B cell (primary cell): ENCODE results near the gene PTPRO. TPM values are rescaled to one million over a fixed set of nuclear protein-coding genes. Genes with fewer than 3 reads are reported as not detected.

Experiments used
- ATAC-seq: fragments of 200-7000 bp; cut with Tn5 transposase; one replicate; pipeline ENCODE4 v1.10.0; 2021; ENCODE audit warnings: low read depth, mild to moderate bottlenecking, moderate number of reproducible peaks, moderate library complexity
- CTCF ChIA-PET: fragments of 350-600 bp; sonication (Branson Sonifier 250); formaldehyde crosslinking; loops from one replicate; lab custom pipeline; 2021; ENCODE audit warnings: antibody characterized with exemption, inconsistent platforms; lab: Charles Lee
- POLR2A ChIA-PET: fragments of 350-600 bp; sonication (Branson Sonifier 250); formaldehyde crosslinking; loops from one replicate; lab custom pipeline; 2021; ENCODE audit warnings: antibody characterized with exemption; lab: Charles Lee
- DNase-seq: peaks from one replicate; pipeline ENCODE4 v3.0.0; 2013
- H2AFZ ChIP-seq: 2 replicates; pipeline ENCODE4 v1.6.1; 2012; ENCODE audit warnings: mild to moderate bottlenecking, low read depth, low read length; ENCODE audit not compliant: insufficient read depth, poor library complexity, severe bottlenecking
- H3K27ac ChIP-seq, 2 donors: 1 replicate in 1 of 2; 2 replicates in 1 of 2; pipeline ENCODE4 v1.5.1; 2012 to 2013; ENCODE audit warnings: low read length in 2 of 2, mild to moderate bottlenecking in 2 of 2, moderate library complexity in 1 of 2
- H3K27me3 ChIP-seq, 4 experiments: fragments of 200-600 bp in 1 of 4; sonication (generic) in 1 of 4; replicated peaks in 1 of 4; 1 replicate in 2 of 4; 2 replicates in 2 of 4; pipeline versions ENCODE4 v1.6.1 to v1.7.0; 2013 to 2016; ENCODE audit warnings: low read length in 3 of 4, mild to moderate bottlenecking in 2 of 4, mixed read lengths in 1 of 4, moderate library complexity in 1 of 4; ENCODE audit not compliant: insufficient read depth in 4 of 4, control insufficient read depth in 3 of 4; ENCODE audit errors: control extremely low read depth in 1 of 4
- H3K36me3 ChIP-seq, 2 experiments: replicated peaks in 1 of 2; 1 replicate in 1 of 2; 2 replicates in 1 of 2; pipeline versions ENCODE4 v1.6.1 to v1.7.1; 2013; ENCODE audit warnings: low read length in 1 of 2; ENCODE audit not compliant: insufficient read depth in 2 of 2, control insufficient read depth in 1 of 2; ENCODE audit errors: control extremely low read depth in 1 of 2, extremely low read depth in 1 of 2
- H3K4me1 ChIP-seq, 2 donors: fragments of 200-600 bp in 1 of 2; sonication (generic) in 1 of 2; 1 replicate in 1 of 2; 2 replicates in 1 of 2; pipeline versions ENCODE4 v1.5.1 to v1.6.1; 2013 to 2017; ENCODE audit warnings: low read length in 2 of 2; ENCODE audit not compliant: control insufficient read depth in 2 of 2, insufficient read depth in 2 of 2
- H3K4me2 ChIP-seq: replicated peaks from 2 replicates; pipeline ENCODE3; 2012; ENCODE audit warnings: mild to moderate bottlenecking, low read depth, low read length; ENCODE audit not compliant: poor library complexity, severe bottlenecking
- H3K4me3 ChIP-seq, 5 experiments: fragments of 200-600 bp in 1 of 5; sonication (generic) in 1 of 5; 1 replicate in 3 of 5; 2 replicates in 2 of 5; pipeline versions ENCODE4 v1.5.1 to v1.7.0; 2011 to 2016; ENCODE audit warnings: low read length in 4 of 5, mild to moderate bottlenecking in 4 of 5, low read depth in 2 of 5, control low read depth in 1 of 5, moderate library complexity in 1 of 5; ENCODE audit not compliant: insufficient read depth in 1 of 5; ENCODE audit errors: control extremely low read depth in 1 of 5, extremely low read depth in 1 of 5
- H3K79me2 ChIP-seq: fragments of 200-600 bp; sonication (generic); one replicate; pipeline ENCODE4 v1.6.0; 2016; ENCODE audit warnings: low read length; ENCODE audit not compliant: control insufficient read depth, insufficient read depth
- H3K9ac ChIP-seq: fragments of 200-600 bp; sonication (generic); 2 replicates; pipeline ENCODE4 v1.6.1; 2017; ENCODE audit warnings: mild to moderate bottlenecking, low read length, moderate library complexity
- H3K9me3 ChIP-seq, 3 donors: one replicate each; pipeline versions ENCODE4 v1.6.1 to v1.7.1; 2013; ENCODE audit warnings: low read length in 2 of 3; ENCODE audit not compliant: control insufficient read depth in 2 of 3, insufficient read depth in 1 of 3; ENCODE audit errors: control extremely low read depth in 1 of 3
- H4K20me1 ChIP-seq: 2 replicates; pipeline ENCODE4 v1.6.0; 2012; ENCODE audit warnings: mild to moderate bottlenecking, low read length; ENCODE audit not compliant: insufficient read depth, control insufficient read depth, poor library complexity, severe bottlenecking
- H3K27ac Mint-ChIP-seq: one replicate; pipeline ENCODE4 v1.8.0; 2021; ENCODE audit warnings: mixed read lengths
- H3K27me3 Mint-ChIP-seq: one replicate; pipeline ENCODE4 v1.8.0; 2021; ENCODE audit warnings: mixed read lengths
- H3K4me1 Mint-ChIP-seq: one replicate; pipeline ENCODE4 v1.8.0; 2021; ENCODE audit warnings: mixed read lengths
- H3K4me3 Mint-ChIP-seq: one replicate; pipeline ENCODE4 v1.8.0; 2021; ENCODE audit warnings: mixed read lengths
- H3K9me3 Mint-ChIP-seq: one replicate; pipeline ENCODE4 v1.8.0; 2022; ENCODE audit warnings: mixed read lengths; ENCODE audit not compliant: insufficient read depth
- CTCF ChIP-seq: fragments of 200-600 bp; IDR thresholded peaks from one replicate; pipeline ENCODE4 v1.8.0; 2022; ENCODE audit warnings: antibody characterized with exemption, mild to moderate bottlenecking
- EZH2 ChIP-seq: IDR thresholded peaks from 2 replicates; pipeline ENCODE4 v1.6.1; 2012; ENCODE audit warnings: borderline replicate concordance, low read depth, mild to moderate bottlenecking, moderate library complexity, low read length; ENCODE audit not compliant: insufficient read depth, poor library complexity, severe bottlenecking
- WGBS: methylation state at CpG from one replicate; pipeline ENCODE4 v1.1.5; 2013; ENCODE audit warnings: missing lambda C conversion rate; ENCODE audit not compliant: insufficient coverage; 5-methylcytosine and 5-hydroxymethylcytosine counted together
- intact Hi-C: fragments of 100-400 bp; cut with micrococcal nuclease; formaldehyde crosslinking; loops from one replicate; pipeline ENCODE4 v1.10.0; 2022
- polyA plus RNA-seq: library from polyadenylated mRNA; depleted of rRNA; stranded (reverse); fragments of >200 nt; gene quantifications from 2 replicates; pipeline ENCODE4 v1.2.3, GENCODE V29; 2012
- total RNA-seq, 2 donors: library from RNA; stranded (reverse); fragments of 120-200 nt in 1 of 2; gene quantifications; 1 replicate in 1 of 2; 2 replicates in 1 of 2; pipeline versions ENCODE4 v1.2.3 to v1.2.4, GENCODE V29; 2013 to 2022

PTPRO gene
- total and polyA plus RNA-seq, 2 donors (not counting 1 experiment from before 2014, with no cell fraction given), result 23.1 to 23.6 TPM

GRCh38 chr12:15535352-15535781 lies 213.1 kb downstream of the PTPRO start:
- H3K79me2 ChIP-seq, result no peaks in the 10 kb centered on the region
- ChIA-PET CTCF (interaction anchor here (0.5 to 13.5 kb wide), 8 partner anchors 11 to 321 kb away, joined by 3 to 702 read pairs (median 6); no protein-coding TSS in a partner anchor), POLR2A (interaction anchor here (1.0 kb wide), 1 partner anchor 10 kb away, joined by 3 read pairs; no protein-coding TSS in a partner anchor)
- no peak overlapping the region for H3K27ac ChIP-seq
- no peaks in the 10 kb centered on the region for H3K36me3 ChIP-seq
- intact Hi-C loops, result no loop called here
- ATAC-seq (no peak), DNase-seq (no peak)
- no peak overlapping the region for H3K27ac Mint-ChIP-seq
- no peaks in the 10 kb centered on the region for H4K20me1 ChIP-seq
- H3K4me1 ChIP-seq, result peaks cover 15 to 16% of the 10 kb centered on the region in 2 donors
- H3K9me3 ChIP-seq, result no peaks in the 10 kb centered on the region
- no peak overlapping the region for H3K4me3 ChIP-seq
- no peaks in the 10 kb centered on the region for H3K27me3 Mint-ChIP-seq
- H3K9ac ChIP-seq, result no peak overlapping the region
- H3K4me1 Mint-ChIP-seq, result peaks cover 17% of the 10 kb centered on the region
- TF ChIP-seq CTCF, result no peak
- TF ChIP-seq EZH2, result no peak
- no peak overlapping the region for H3K4me3 Mint-ChIP-seq
- H3K27me3 ChIP-seq, result no peaks in the 10 kb centered on the region
- peak overlapping the region; percentile 69 for H2AFZ ChIP-seq
- H3K9me3 Mint-ChIP-seq, result no peaks in the 10 kb centered on the region
- WGBS, result 96% methylated on average over 3 of the region's 6 CpGs
- H3K4me2 ChIP-seq, result no peak overlapping the region

GRCh38 chr12:15536446-15536845 lies 214.1 kb downstream of the PTPRO start:
- H3K9me3 Mint-ChIP-seq, result no peaks in the 10 kb centered on the region
- no peaks in the 10 kb centered on the region for H3K27me3 ChIP-seq
- H3K79me2 ChIP-seq, result no peaks in the 10 kb centered on the region
- no peak overlapping the region for H3K27ac Mint-ChIP-seq
- ChIA-PET CTCF (interaction anchor here (0.6 to 13.5 kb wide), 3 partner anchors 33 to 320 kb away, joined by 3 to 702 read pairs (median 55); no protein-coding TSS in a partner anchor), POLR2A (interaction anchor here (1.0 kb wide), 1 partner anchor 9 kb away, joined by 3 read pairs; no protein-coding TSS in a partner anchor)
- H3K4me1 ChIP-seq, result peaks cover 15 to 16% of the 10 kb centered on the region in 2 donors
- H3K27ac ChIP-seq, result no peak overlapping the region
- no peaks in the 10 kb centered on the region for H3K36me3 ChIP-seq
- WGBS, result 89% methylated on average over 2 of the region's 4 CpGs
- H3K27me3 Mint-ChIP-seq, result no peaks in the 10 kb centered on the region
- no peak overlapping the region for H3K4me2 ChIP-seq
- H3K4me1 Mint-ChIP-seq, result peaks cover 17% of the 10 kb centered on the region
- peak overlapping the region; percentile 12 for H2AFZ ChIP-seq
- no peaks in the 10 kb centered on the region for H3K9me3 ChIP-seq
- no peak for TF ChIP-seq EZH2
- no peak for TF ChIP-seq CTCF
- DNase-seq (no peak), ATAC-seq (no peak)
- H3K4me3 Mint-ChIP-seq, result no peak overlapping the region
- H3K4me3 ChIP-seq, result no peak overlapping the region
- intact Hi-C loops, result no loop called here
- H4K20me1 ChIP-seq, result no peaks in the 10 kb centered on the region
- no peak overlapping the region for H3K9ac ChIP-seq
